NT2/D1 (cell line): ENCODE data around the gene KCND3.

Experiments used
- SUZ12 ChIP-seq: IDR thresholded peaks from 2 replicates; pipeline ENCODE4 v1.6.1; 2011; ENCODE audit not compliant: insufficient read length, insufficient read depth; ENCODE audit errors: extremely low read depth
- YY1 ChIP-seq: IDR thresholded peaks from 2 replicates; pipeline ENCODE4 v1.6.1; 2011; ENCODE audit not compliant: insufficient read length, insufficient read depth
- ZNF274 ChIP-seq: IDR thresholded peaks from 2 replicates; pipeline ENCODE4 v1.6.1; 2011; ENCODE audit warnings: mild to moderate bottlenecking, low read depth, low read length

GRCh38 chr1:111988377-111988742 lies 1.1 kb downstream of the KCND3 start:
- no peak for TF ChIP-seq YY1
- no peak for TF ChIP-seq ZNF274
- no peak for TF ChIP-seq SUZ12
